Right lobe of liver (tissue), 6 donors: ENCODE data around the gene GRIPAP1. TPM values are rescaled to one million over a fixed set of nuclear protein-coding genes. Genes with fewer than 3 reads are reported as not detected.

Source experiments
- ATAC-seq, 4 donors: fragments of 200-7000 bp; cut with Tn5 transposase; one replicate each; pipeline ENCODE4 v1.9.1; 2020; ENCODE audit warnings: mild to moderate bottlenecking in 4 of 4, moderate library complexity in 4 of 4
- DNase-seq, 3 donors: peaks; one replicate each; pipeline ENCODE4 v3.0.0-alpha.2; 2020
- H3K27ac ChIP-seq, 3 donors: fragments of 200-600 bp; one replicate each; pipeline ENCODE4 v1.8.0; 2022
- H3K27me3 ChIP-seq, 2 donors: fragments of 200-600 bp; one replicate each; pipeline ENCODE4 v1.8.0; 2022
- H3K36me3 ChIP-seq, 4 donors: fragments of 200-600 bp; sonication (generic) in 1 of 4; one replicate each; pipeline versions ENCODE4 v1.5.1 to v1.8.0; 2017 to 2022; ENCODE audit warnings: control low read depth in 1 of 4
- H3K4me1 ChIP-seq, 4 donors: fragments of 200-600 bp; sonication (generic) in 1 of 4; one replicate each; pipeline versions ENCODE4 v1.5.1 to v1.8.0; 2017 to 2022; ENCODE audit warnings: control low read depth in 1 of 4
- H3K4me3 ChIP-seq, 3 donors: fragments of 200-600 bp; one replicate each; pipeline ENCODE4 v1.8.0; 2022
- H3K9me3 ChIP-seq, 4 donors: fragments of 200-600 bp; sonication (generic) in 1 of 4; one replicate each; pipeline versions ENCODE4 v1.5.1 to v1.8.0; 2017 to 2022; ENCODE audit warnings: control low read depth in 1 of 4
- CTCF ChIP-seq, 4 donors: fragments of 200-600 bp in 3 of 4; fragments of 450-650 bp in 1 of 4; IDR thresholded peaks; one replicate each; pipeline versions ENCODE4 v1.5.1 to v1.8.0; 2016 to 2022; ENCODE audit warnings: antibody characterized with exemption in 4 of 4, mild to moderate bottlenecking in 2 of 4
- POLR2A ChIP-seq: fragments of 450-650 bp; IDR thresholded peaks from one replicate; pipeline ENCODE4 v1.6.1; 2017; ENCODE audit warnings: antibody characterized with exemption, mild to moderate bottlenecking
- WGBS: methylation state at CpG from one replicate; pipeline ENCODE4 v1.1.6; 2018; ENCODE audit warnings: low coverage, low lambda C conversion rate; ENCODE audit not compliant: insufficient coverage; ENCODE audit errors: missing lambda C conversion rate; 5-methylcytosine and 5-hydroxymethylcytosine counted together
- intact Hi-C, 2 donors: fragments of 100-400 bp; cut with DNase I; formaldehyde crosslinking; loops; one replicate each; pipeline versions ENCODE4 v1.11.2 to v1.14.1; 2022
- total RNA-seq, 6 experiments: library from RNA; depleted of rRNA in 2 of 6; stranded (reverse); fragments of >200 nt in 2 of 6; fragmentation: NEBNext Ultra II Directional in 3 of 6; extraction: Animal tissue kit (Norgen Biotek cat#: 25700) in 3 of 6; gene quantifications; one replicate each; pipeline versions ENCODE4 v1.1.0 to v1.2.4, GENCODE V29; 2016 to 2023
- donor health status: DM: no; HTN: yes; CAD: no.
- donor health status: DM: no; HTN: no; CAD: no.
- donor health status: DM: no; HTN: no; CAD: no.
- donor health status: DM: no; HTN: yes; CAD: no.
- donor health status: DM: no; HTN: yes; CAD: no.

Gene GRIPAP1
- total RNA-seq, 6 experiments from 2014 or later = 15.3 to 32.1 (median 22.0) TPM

GRCh38 chrX:49037883-49038475 is 35.9 kb upstream of the GRIPAP1 start:
- 71% methylated on average over 3 of the region's 15 CpGs for WGBS
- TF ChIP-seq POLR2A (no peak), CTCF (IDR thresholded peaks at IDR 0.05) (no peak)
- intact Hi-C loops = no loop called here
- Histone ChIP-seq H3K36me3 (peaks cover 0 to 43% (median 11%) of the 10 kb centered on the region in 4 donors), H3K27ac (peak overlapping the region in 1 of 3 donors; percentile 8), H3K4me1 (peaks cover 0 to 11% (median 0%) of the 10 kb centered on the region in 4 donors), H3K9me3 (no peaks in the 10 kb centered on the region), H3K27me3 (no peaks in the 10 kb centered on the region), H3K4me3 (no peak overlapping the region)
- no peak for DNase-seq
- ATAC-seq = no peak

GRCh38 chrX:49030283-49030682 is 28.2 kb upstream of the GRIPAP1 start:
- TF ChIP-seq POLR2A (no peak), CTCF (IDR thresholded peaks at IDR 0.05) (no peak)
- intact Hi-C loops = no loop called here
- H3K27me3 ChIP-seq = no peaks in the 10 kb centered on the region
- H3K9me3 ChIP-seq = no peaks in the 10 kb centered on the region
- 55% methylated on average over 3 of the region's 6 CpGs for WGBS
- peaks cover 0 to 3% (median 0%) of the 10 kb centered on the region in 4 donors for H3K4me1 ChIP-seq
- DNase-seq (no peak), ATAC-seq (no peak)
- H3K27ac ChIP-seq = no peak overlapping the region
- H3K36me3 ChIP-seq = peaks cover 0 to 29% (median 9%) of the 10 kb centered on the region in 4 donors
- H3K4me3 ChIP-seq = no peak overlapping the region

GRCh38 chrX:49029876-49030275 is 27.8 kb upstream of the GRIPAP1 start:
- TF ChIP-seq CTCF (IDR thresholded peaks at IDR 0.05) = no peak
- TF ChIP-seq POLR2A = no peak
- H3K4me1 ChIP-seq = peaks cover 0 to 3% (median 0%) of the 10 kb centered on the region in 4 donors
- WGBS = no CpG with 5 or more reads among the region's 6 CpGs
- H3K9me3 ChIP-seq = no peaks in the 10 kb centered on the region
- ATAC-seq = peak in 3 of 4 donors; percentile 26 to 49 (median 29)
- DNase-seq = no peak
- H3K4me3 ChIP-seq = no peak overlapping the region
- intact Hi-C loops = no loop called here
- no peak overlapping the region for H3K27ac ChIP-seq
- H3K36me3 ChIP-seq = peaks cover 0 to 29% (median 9%) of the 10 kb centered on the region in 4 donors
- no peaks in the 10 kb centered on the region for H3K27me3 ChIP-seq

GRCh38 chrX:49019599-49020249 is 17.7 kb upstream of the GRIPAP1 start:
- Histone ChIP-seq H3K27me3 (no peaks in the 10 kb centered on the region), H3K4me3 (no peak overlapping the region), H3K36me3 (no peaks in the 10 kb centered on the region), H3K27ac (peak overlapping the region in 2 of 3 donors; percentile 64 to 77), H3K9me3 (no peaks in the 10 kb centered on the region), H3K4me1 (peaks cover 0 to 9% (median 0%) of the 10 kb centered on the region in 4 donors)
- DNase-seq (peak in 2 of 3 donors; percentile 59 to 76), ATAC-seq (peak; percentile 81 to 90 (median 84))
- intact Hi-C loops = no loop called here
- no peak for TF ChIP-seq POLR2A
- TF ChIP-seq CTCF (IDR thresholded peaks at IDR 0.05) = no peak
- WGBS = 45% methylated on average over 7 of the region's 7 CpGs
